CD4-positive, alpha-beta T cell (primary cell): Measurements from ENCODE around the gene C15orf61. TPM values are rescaled to one million over a fixed set of nuclear protein-coding genes. Genes with fewer than 3 reads are reported as not detected.

Experiments used
- ATAC-seq: fragments of 200-7000 bp; cut with Tn5 transposase; one replicate; pipeline ENCODE4 v1.10.0; 2022; ENCODE audit warnings: mild to moderate bottlenecking; ENCODE audit not compliant: poor library complexity
- CTCF ChIA-PET: fragments of 350-600 bp; sonication (Branson Sonifier 250); formaldehyde crosslinking; loops from one replicate; lab custom pipeline; 2021; ENCODE audit warnings: antibody characterized with exemption, inconsistent platforms; lab: Charles Lee
- POLR2A ChIA-PET: fragments of 350-600 bp; sonication (Branson Sonifier 250); formaldehyde crosslinking; loops from one replicate; lab custom pipeline; 2021; ENCODE audit warnings: antibody characterized with exemption, inconsistent platforms; lab: Charles Lee
- DNase-seq, 14 experiments: peaks; one replicate each; pipeline ENCODE4 v3.0.0-alpha.2; 2013 to 2020; ENCODE audit warnings: mixed read lengths in 2 of 14
- H3K27ac ChIP-seq, 2 donors: one replicate each; pipeline versions ENCODE4 v1.5.1 to v1.7.0; 2013; ENCODE audit warnings: low read length in 2 of 2, low read depth in 1 of 2, mild to moderate bottlenecking in 1 of 2
- H3K27me3 ChIP-seq, 2 experiments: 1 replicate in 1 of 2; 2 replicates in 1 of 2; pipeline versions ENCODE4 v1.6.1 to v1.7.0; 2013; ENCODE audit warnings: low read length in 2 of 2, control low read depth in 1 of 2, mild to moderate bottlenecking in 1 of 2, moderate library complexity in 1 of 2; ENCODE audit not compliant: insufficient read depth in 2 of 2, control insufficient read depth in 1 of 2
- H3K36me3 ChIP-seq: one replicate; pipeline ENCODE4 v1.6.1; 2013; ENCODE audit warnings: low read length, control low read depth; ENCODE audit not compliant: insufficient read depth
- H3K4me1 ChIP-seq: one replicate; pipeline ENCODE4 v1.6.1; 2013; ENCODE audit warnings: low read length, control low read depth; ENCODE audit not compliant: insufficient read depth
- H3K4me3 ChIP-seq: one replicate; pipeline ENCODE4 v1.5.1; 2013; ENCODE audit warnings: mild to moderate bottlenecking, low read length, moderate library complexity
- H3K9me3 ChIP-seq, 2 experiments: 1 replicate in 1 of 2; 2 replicates in 1 of 2; pipeline versions ENCODE4 v1.6.1 to v1.7.0; 2013; ENCODE audit warnings: low read length in 2 of 2, mild to moderate bottlenecking in 2 of 2, control low read depth in 1 of 2, moderate library complexity in 1 of 2; ENCODE audit not compliant: control insufficient read depth in 1 of 2, insufficient read depth in 1 of 2
- H3K27ac Mint-ChIP-seq: one replicate; pipeline ENCODE4 v1.8.0; 2020; ENCODE audit warnings: mixed read lengths
- H3K27me3 Mint-ChIP-seq: one replicate; pipeline ENCODE4 v1.8.0; 2021; ENCODE audit warnings: mixed read lengths
- H3K36me3 Mint-ChIP-seq: one replicate; pipeline ENCODE4 v1.8.0; 2021; ENCODE audit warnings: low read depth, mixed read lengths
- H3K4me1 Mint-ChIP-seq: one replicate; pipeline ENCODE4 v1.8.0; 2021; ENCODE audit warnings: low read depth, mixed read lengths
- H3K4me3 Mint-ChIP-seq: one replicate; pipeline ENCODE4 v1.8.0; 2020; ENCODE audit warnings: mild to moderate bottlenecking, mixed read lengths
- H3K9me3 Mint-ChIP-seq: one replicate; pipeline ENCODE4 v1.8.0; 2020; ENCODE audit warnings: mixed read lengths
- intact Hi-C, 2 experiments: fragments of 100-400 bp; cut with DNase I in 1 of 2; cut with micrococcal nuclease in 1 of 2; formaldehyde crosslinking; loops; one replicate each; pipeline versions ENCODE4 v1.15.1 to v1.9.0; 2023 to 2025; cut with DNase I, micrococcal nuclease
- total RNA-seq, 174 experiments: library from RNA in 2 of 174; stranded (reverse) in 2 of 174; gene quantifications; one replicate each; pipeline ENCODE4 v1.2.3 and lab custom pipeline; 2021 to 2026
- TF ChIP-seq, protein P1 (sequence below): fragments of 200-600 bp; IDR thresholded peaks from one replicate; pipeline ENCODE4 v1.8.0; 2022; ENCODE audit warnings: antibody characterized with exemption, mild to moderate bottlenecking

The C15orf61 gene
- total RNA-seq, 2 experiments from 2014 or later, result 11.3 to 12.0 TPM

DNA sequence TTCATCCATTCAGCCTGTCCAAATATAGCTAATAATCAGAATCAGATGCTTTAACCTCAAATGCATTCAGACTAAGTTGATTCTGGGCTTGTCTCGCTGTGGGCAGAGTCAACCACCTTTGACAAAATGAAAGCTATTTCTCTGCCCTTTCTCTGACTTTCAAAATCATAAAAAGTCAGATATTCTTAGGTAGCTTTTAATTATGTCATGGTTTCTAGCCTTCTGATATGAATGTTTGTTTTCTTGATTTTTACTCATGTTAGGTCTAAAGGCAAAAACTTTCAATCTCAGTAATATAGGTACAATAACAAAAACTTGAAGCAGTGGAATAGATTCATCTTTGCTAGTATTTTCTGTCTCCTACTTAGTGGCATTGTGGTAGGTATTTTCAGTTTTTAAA lies 25.3 kb upstream of the C15orf61 start:
- intact Hi-C loops, result no loop called here
- DNase-seq (no peak), ATAC-seq (no peak)
- Histone ChIP-seq H3K27ac (no peak overlapping the region), H3K4me1 (no peaks in the 10 kb centered on the region), H3K4me3 (no peak overlapping the region), H3K9me3 (no peaks in the 10 kb centered on the region), H3K27me3 (no peaks in the 10 kb centered on the region), H3K36me3 (no peaks in the 10 kb centered on the region)
- POLR2A ChIA-PET, result no interaction called here
- CTCF ChIA-PET, result no interaction called here
- Mint-ChIP-seq H3K27me3 (no peaks in the 10 kb centered on the region), H3K36me3 (no peaks in the 10 kb centered on the region), H3K9me3 (no peaks in the 10 kb centered on the region), H3K4me3 (no peak overlapping the region), H3K4me1 (no peaks in the 10 kb centered on the region), H3K27ac (no peak overlapping the region)
- TF ChIP-seq, protein P1, sequence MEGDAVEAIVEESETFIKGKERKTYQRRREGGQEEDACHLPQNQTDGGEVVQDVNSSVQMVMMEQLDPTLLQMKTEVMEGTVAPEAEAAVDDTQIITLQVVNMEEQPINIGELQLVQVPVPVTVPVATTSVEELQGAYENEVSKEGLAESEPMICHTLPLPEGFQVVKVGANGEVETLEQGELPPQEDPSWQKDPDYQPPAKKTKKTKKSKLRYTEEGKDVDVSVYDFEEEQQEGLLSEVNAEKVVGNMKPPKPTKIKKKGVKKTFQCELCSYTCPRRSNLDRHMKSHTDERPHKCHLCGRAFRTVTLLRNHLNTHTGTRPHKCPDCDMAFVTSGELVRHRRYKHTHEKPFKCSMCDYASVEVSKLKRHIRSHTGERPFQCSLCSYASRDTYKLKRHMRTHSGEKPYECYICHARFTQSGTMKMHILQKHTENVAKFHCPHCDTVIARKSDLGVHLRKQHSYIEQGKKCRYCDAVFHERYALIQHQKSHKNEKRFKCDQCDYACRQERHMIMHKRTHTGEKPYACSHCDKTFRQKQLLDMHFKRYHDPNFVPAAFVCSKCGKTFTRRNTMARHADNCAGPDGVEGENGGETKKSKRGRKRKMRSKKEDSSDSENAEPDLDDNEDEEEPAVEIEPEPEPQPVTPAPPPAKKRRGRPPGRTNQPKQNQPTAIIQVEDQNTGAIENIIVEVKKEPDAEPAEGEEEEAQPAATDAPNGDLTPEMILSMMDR, result no peak

- Histone ChIP-seq H3K9me3 (no peaks in the 10 kb centered on the region), H3K27ac (no peak overlapping the region), H3K27me3 (no peaks in the 10 kb centered on the region), H3K36me3 (no peaks in the 10 kb centered on the region), H3K4me3 (no peak overlapping the region), H3K4me1 (no peaks in the 10 kb centered on the region)
- ChIA-PET CTCF (interaction anchor here (0.8 to 1.3 kb wide), 2 partner anchors 10 to 41 kb away, joined by 5 to 6 read pairs; partner anchors contain the start of gene MAP2K5), POLR2A (no interaction called here)
- TF ChIP-seq, protein P1, result peak; percentile 49
- Mint-ChIP-seq H3K27me3 (no peaks in the 10 kb centered on the region), H3K4me3 (no peak overlapping the region), H3K27ac (no peak overlapping the region), H3K4me1 (no peaks in the 10 kb centered on the region), H3K9me3 (no peaks in the 10 kb centered on the region), H3K36me3 (no peaks in the 10 kb centered on the region)
- ATAC-seq, result no peak
- DNase-seq, result peak in 3 of 14 experiments; percentile 28 to 39 (median 35)
- intact Hi-C loops, result loop anchor here (2.0 to 5.0 kb wide), 3 partner anchors 86 to 336 kb away; no protein-coding TSS in a partner anchor
Measured at GRCh38 chr15:67501177-67501835, 19.6 kb upstream of the C15orf61 start.

GRCh38 chr15:67501836-67502461 lies 19.0 kb upstream of the C15orf61 start:
- H3K9me3 ChIP-seq, result no peaks in the 10 kb centered on the region
- Mint-ChIP-seq H3K36me3 (no peaks in the 10 kb centered on the region), H3K4me3 (no peak overlapping the region), H3K27ac (no peak overlapping the region), H3K4me1 (no peaks in the 10 kb centered on the region), H3K27me3 (no peaks in the 10 kb centered on the region), H3K9me3 (no peaks in the 10 kb centered on the region)
- no peaks in the 10 kb centered on the region for H3K36me3 ChIP-seq
- DNase-seq, result no peak
- no peak overlapping the region for H3K4me3 ChIP-seq
- intact Hi-C loops, result loop anchor here (2.0 to 5.0 kb wide), 3 partner anchors 85 to 335 kb away; no protein-coding TSS in a partner anchor
- CTCF ChIA-PET, result interaction anchor here (0.8 to 1.3 kb wide), 2 partner anchors 10 to 41 kb away, joined by 5 to 6 read pairs; partner anchors contain the start of gene MAP2K5
- TF ChIP-seq, protein P1, result no peak
- ATAC-seq, result no peak
- H3K27me3 ChIP-seq, result no peaks in the 10 kb centered on the region
- no peaks in the 10 kb centered on the region for H3K4me1 ChIP-seq
- H3K27ac ChIP-seq, result no peak overlapping the region
- POLR2A ChIA-PET, result no interaction called here
